ENCODE measurements around the gene DNAI1.
A peak's percentile ranks its signal among the peaks of the same experiment; 100 is the strongest.

DNAI1 gene

GRCh38 chr9:34492051-34492450, 33.4 kb downstream of the DNAI1 start:
- DNase-seq = no peak

DNA sequence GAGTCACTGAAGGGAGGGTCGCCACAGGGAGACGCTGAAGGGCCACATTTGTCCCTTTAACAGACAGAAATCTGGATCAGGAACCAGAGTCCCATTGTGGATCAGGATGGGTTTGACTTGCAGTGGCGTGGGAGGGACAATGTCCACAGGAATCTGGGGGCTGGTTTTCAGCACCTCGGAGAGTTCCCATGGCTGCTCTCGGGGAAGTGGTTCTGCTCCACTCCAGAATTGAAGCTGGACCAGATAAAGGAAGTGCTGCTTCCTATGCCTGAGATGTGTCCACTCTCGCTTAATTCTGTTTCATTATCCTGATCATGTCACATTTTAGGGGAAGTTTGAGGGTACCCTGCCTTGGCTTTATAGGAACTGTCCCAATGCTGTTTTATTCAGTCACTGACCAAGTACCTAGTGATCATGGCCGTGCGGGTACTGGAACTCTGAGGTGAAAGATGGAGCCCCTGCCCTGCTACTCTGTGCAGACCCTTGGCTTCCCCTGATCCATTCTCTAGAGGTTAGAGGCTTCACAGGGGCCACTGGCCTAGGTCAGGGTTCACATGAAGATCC, 35.4 kb downstream of the DNAI1 start:
- DNase-seq = no peak

- no peak for DNase-seq
These were observed 37.6 kb downstream of the DNAI1 start for GRCh38 chr9:34496149-34496712.

DNA sequence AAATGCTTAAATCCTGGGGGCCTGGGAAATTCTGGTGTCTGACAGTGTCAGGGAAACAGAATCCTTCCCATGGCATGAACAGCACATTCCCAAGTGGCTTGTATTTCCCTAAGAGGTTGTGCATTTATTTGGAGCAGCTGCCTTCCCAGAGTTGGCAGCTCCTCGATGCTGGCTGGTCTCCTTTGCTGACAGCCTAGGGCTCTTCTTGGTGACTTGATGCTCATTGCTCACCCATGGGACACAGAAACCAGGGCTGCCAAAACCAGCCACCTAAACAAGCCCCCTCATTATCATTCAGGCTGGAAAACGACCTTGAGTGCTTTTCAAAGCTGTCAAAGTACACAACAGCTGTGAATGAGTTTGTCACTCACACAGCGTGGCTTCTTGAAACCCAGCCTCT, 39.9 kb downstream of the DNAI1 start:
- DNase-seq = no peak

DNA sequence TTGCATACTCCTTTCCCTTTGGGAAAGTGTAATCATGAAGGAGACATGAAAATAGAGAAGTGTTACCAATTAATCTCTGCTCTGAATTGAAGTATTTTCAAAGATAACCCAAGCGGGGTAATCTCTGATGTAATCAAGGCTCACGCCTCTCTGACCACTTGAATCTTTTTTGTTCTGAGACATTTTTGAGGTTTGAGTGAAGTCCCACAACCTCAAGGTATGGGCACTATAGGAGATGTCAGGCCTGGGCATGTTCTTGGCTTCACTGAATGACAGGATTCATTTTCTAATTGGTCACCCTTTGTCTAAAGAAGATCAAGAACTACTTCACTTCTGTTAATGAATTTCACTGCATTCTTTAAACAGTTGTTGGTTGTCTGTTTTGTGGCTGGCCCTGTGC, 40.5 kb downstream of the DNAI1 start:
- DNase-seq = no peak

- DNase-seq = no peak
These were observed 42.1 kb downstream of the DNAI1 start for GRCh38 chr9:34500623-34501267.

GRCh38 chr9:34501372-34501771, 42.8 kb downstream of the DNAI1 start:
- DNase-seq = no peak

DNA sequence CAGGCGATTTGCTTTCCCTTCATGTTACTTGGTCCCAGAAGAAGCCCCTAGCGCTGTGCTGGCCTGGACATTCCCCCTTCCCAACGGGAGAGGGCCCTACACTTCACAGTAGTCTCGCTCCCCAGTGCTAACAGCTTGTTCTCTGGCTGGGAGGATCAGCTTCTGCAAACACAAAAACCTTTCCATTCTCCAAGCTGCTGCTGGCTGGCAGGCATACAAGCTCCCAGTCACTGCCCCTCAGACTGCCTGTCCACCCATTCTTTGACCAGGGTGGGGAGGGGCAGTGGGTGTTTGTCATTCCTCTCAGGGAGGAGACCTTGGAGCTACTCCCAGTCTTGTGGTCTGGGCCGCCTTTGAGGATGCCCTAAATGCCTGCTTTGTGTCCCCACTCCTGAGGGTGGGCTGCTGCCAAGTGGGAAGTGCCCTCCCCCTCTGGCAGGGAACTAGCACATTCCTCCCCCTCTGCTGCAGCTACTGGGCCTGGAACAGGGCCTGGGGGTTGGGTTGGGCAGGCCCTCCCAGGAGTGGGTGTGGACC, 43.4 kb downstream of the DNAI1 start:
- DNase-seq = no peak

DNA sequence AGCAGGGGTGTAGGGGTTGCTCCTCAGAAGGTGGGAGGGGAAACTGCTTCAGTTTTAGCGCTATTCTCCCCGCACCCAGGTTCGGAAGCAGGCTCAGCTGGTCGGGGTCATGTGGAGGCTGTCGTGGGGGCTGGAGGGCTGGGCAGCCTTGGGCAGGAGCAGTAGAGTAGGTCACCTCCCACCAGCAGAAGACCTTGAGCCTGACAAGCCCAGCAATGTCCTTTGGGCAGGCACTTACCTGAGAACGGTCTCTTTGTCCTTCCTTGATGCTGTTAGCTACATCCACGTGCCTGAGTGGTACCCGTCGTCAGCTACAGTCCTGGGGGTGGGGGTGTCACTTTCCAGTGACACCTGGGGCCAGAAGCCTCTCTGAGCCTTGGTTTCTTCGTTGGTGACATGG, 43.9 kb downstream of the DNAI1 start:
- no peak for DNase-seq

DNA sequence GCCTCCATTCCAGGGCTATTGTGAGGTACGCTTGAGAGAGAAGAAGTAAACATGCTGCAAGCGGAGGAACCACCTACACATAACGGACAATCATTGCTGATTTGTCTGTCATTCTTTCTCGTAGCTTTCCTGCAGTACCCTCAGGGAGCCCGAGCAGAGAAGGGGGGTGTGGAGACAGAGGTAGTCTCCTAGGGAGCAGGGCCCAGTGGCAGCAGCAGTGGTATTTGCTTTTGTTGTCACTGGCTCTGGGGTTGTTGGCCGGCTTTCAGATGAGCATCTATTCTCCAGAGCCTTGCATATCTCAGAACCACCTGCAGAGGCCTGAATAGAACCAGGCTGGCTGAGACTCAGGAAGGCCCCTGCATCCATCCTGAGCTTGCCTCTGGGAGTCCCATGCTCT, 44.3 kb downstream of the DNAI1 start:
- DNase-seq = no peak

DNA sequence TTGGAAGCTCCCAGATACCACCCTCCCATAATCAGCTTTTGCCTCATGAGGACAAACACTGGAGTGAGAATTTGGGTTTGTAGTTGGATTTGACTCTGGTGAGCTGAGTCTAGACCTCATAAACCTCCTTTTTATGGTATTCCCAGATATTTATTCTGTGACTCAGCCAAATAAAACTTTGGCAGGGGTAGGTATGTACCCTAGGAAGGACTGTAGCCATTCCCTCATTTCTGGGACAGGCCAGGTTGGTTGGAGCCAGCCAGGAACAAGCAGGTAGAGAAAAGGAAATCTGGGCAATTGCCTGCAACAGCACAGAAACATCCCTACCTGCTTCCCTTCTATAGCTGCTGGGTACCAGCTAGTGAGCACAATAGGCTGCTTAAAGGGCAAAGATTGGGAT, 44.8 kb downstream of the DNAI1 start:
- DNase-seq = no peak

- DNase-seq = peak; percentile 93
These were observed 46.9 kb downstream of the DNAI1 start for GRCh38 chr9:34505370-34506120.

DNA sequence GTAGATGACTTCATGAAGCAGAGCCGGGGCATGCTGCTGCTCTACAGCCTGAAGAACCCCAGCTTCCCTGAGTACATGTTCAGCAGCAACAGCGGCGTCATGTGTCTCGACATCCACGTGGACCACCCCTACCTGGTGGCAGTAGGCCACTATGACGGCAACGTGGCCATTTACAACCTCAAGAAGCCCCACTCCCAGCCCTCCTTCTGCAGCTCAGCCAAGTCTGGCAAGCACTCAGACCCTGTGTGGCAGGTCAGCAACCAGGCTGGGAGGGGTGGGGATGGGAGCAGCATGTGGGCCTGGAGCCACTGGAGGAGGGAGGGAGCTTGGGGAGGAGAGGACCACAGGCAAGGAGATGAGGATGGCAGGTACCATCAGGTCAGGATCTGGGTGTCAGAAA, 48.0 kb downstream of the DNAI1 start:
- DNase-seq = no peak

DNA sequence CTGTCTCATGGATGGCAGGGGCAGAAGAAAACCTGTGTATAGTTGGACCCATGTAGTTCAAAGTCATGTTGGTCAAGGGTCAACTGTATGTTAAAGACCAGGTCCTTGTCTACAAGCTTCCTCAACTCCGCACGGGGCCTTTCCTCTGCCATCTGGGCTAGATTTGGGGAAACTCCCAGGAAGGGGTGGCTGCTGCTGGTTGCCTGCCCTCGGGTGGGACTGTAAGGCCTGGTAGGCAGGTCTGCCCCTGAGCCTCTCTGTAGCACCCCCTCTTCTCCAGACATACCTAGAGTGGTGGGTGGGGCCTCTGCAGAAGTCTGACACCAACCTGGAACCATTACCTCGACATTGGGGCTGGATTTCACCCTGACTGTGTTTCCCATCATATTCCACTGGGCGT, 49.0 kb downstream of the DNAI1 start:
- no peak for DNase-seq

GRCh38 chr9:34507966-34508365, 49.4 kb downstream of the DNAI1 start:
- DNase-seq = no peak

- no peak for DNase-seq
These were observed 49.9 kb downstream of the DNAI1 start for GRCh38 chr9:34508463-34508862.

DNA sequence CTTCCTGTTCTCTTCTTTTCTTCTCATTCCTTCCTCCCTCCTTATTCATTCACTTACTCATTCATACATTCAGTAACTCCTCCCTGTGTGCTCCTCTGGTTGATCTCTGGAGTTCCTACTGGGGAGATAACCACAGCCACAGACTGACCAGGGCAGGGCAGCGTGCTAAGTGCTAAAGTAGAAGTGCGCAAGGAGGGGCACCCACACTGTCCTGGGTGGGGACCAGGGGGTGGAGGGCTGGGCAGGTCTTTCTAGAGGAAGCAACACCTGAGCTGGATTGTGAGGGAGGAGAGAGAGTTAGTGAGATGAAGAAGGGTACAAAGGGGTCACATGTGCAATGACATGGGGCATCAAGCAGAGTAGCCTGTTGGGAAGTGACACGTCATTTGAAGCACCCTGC, 50.3 kb downstream of the DNAI1 start:
- no peak for DNase-seq

- no peak for DNase-seq
These were observed 52.2 kb downstream of the DNAI1 start for GRCh38 chr9:34510497-34511468.

- DNase-seq = no peak
These were observed 53.8 kb downstream of the DNAI1 start for GRCh38 chr9:34512131-34513078.

- no peak for DNase-seq
These were observed 55.1 kb downstream of the DNAI1 start for GRCh38 chr9:34513567-34514214.

- DNase-seq = no peak
These were observed 55.8 kb downstream of the DNAI1 start for GRCh38 chr9:34514401-34514800.
